GM18508 (cell line): ENCODE data around the gene USP48.

Experiments used
- ATAC-seq: cut with Tn5 transposase; IDR thresholded peaks from one replicate; pipeline ENCODE4 v1.9.1; 2021; ENCODE audit warnings: moderate number of reproducible peaks; ENCODE audit not compliant: insufficient read depth, unreplicated experiment

Gene USP48

GRCh38 chr1:21671915-21672314, 111.0 kb downstream of the USP48 start:
- ATAC-seq = no peak

- no peak for ATAC-seq
Measured at GRCh38 chr1:21670956-21671902, 111.7 kb downstream of the USP48 start.

GRCh38 chr1:21670059-21670881, 112.7 kb downstream of the USP48 start:
- no peak for ATAC-seq

- no peak for ATAC-seq
Measured at GRCh38 chr1:21669258-21670058, 113.5 kb downstream of the USP48 start, which contains the start of gene RAP1GAP. TSS of gene RAP1GAP (minus strand) at chr1:21669357. CDS start at chr1:21620032, 49,325 bp downstream.

- ATAC-seq = no peak
Measured at GRCh38 chr1:21668951-21669257, 114.0 kb downstream of the USP48 start.

GRCh38 chr1:21668232-21668950, 114.6 kb downstream of the USP48 start:
- ATAC-seq = no peak

- no peak for ATAC-seq
Measured at GRCh38 chr1:21667348-21668231, 115.4 kb downstream of the USP48 start.

- no peak for ATAC-seq
Measured at GRCh38 chr1:21666576-21667320, 116.2 kb downstream of the USP48 start.

- no peak for ATAC-seq
Measured at GRCh38 chr1:21665711-21666575, 117.0 kb downstream of the USP48 start.

GRCh38 chr1:21664806-21665588, 118.0 kb downstream of the USP48 start:
- ATAC-seq = no peak

- ATAC-seq = no peak
Measured at GRCh38 chr1:21663951-21664805, 118.8 kb downstream of the USP48 start.

GRCh38 chr1:21663248-21663950, 119.5 kb downstream of the USP48 start:
- no peak for ATAC-seq

- no peak for ATAC-seq
Measured at GRCh38 chr1:21662426-21663247, 120.3 kb downstream of the USP48 start.

GRCh38 chr1:21661886-21662285, 121.1 kb downstream of the USP48 start:
- ATAC-seq = no peak
